Osteoblast (primary cell): Measurements from ENCODE around the gene WWC1. TPM values are rescaled to one million over a fixed set of nuclear protein-coding genes. Genes with fewer than 3 reads are reported as not detected.

Experiments used
- DNase-seq: peaks from one replicate; pipeline ENCODE4 v3.0.0; 2011; ENCODE audit warnings: low spot score, mixed read lengths; ENCODE audit not compliant: insufficient read length; ENCODE audit errors: missing footprints
- H2AFZ ChIP-seq: 2 replicates; pipeline ENCODE4 v1.6.0; 2011; ENCODE audit warnings: mild to moderate bottlenecking, low read length
- H3K27ac ChIP-seq: 2 replicates; pipeline ENCODE4 v1.5.1; 2011; ENCODE audit warnings: mild to moderate bottlenecking, low read depth, low read length, moderate library complexity
- H3K27me3 ChIP-seq: 2 replicates; pipeline ENCODE4 v1.6.0; 2012; ENCODE audit warnings: mild to moderate bottlenecking, control low read depth, inconsistent platforms, low read length, moderate library complexity; ENCODE audit not compliant: insufficient read depth
- H3K36me3 ChIP-seq: 2 replicates; pipeline ENCODE4 v1.5.1; 2011; ENCODE audit warnings: mild to moderate bottlenecking, low read length, control low read depth, moderate library complexity; ENCODE audit not compliant: insufficient read depth
- H3K4me1 ChIP-seq: 2 replicates; pipeline ENCODE4 v1.5.1; 2011; ENCODE audit warnings: mild to moderate bottlenecking, low read length, control low read depth, moderate library complexity; ENCODE audit not compliant: insufficient read depth
- H3K4me2 ChIP-seq: 2 replicates; pipeline ENCODE4 v1.6.0; 2011; ENCODE audit warnings: mild to moderate bottlenecking, low read length; ENCODE audit not compliant: insufficient read depth
- H3K4me3 ChIP-seq: fragments of 200-600 bp; sonication (generic); 3 replicates; pipeline ENCODE4 v1.5.1; 2012; ENCODE audit warnings: mild to moderate bottlenecking, low read length, inconsistent platforms; ENCODE audit not compliant: insufficient read depth
- H3K79me2 ChIP-seq: 2 replicates; pipeline ENCODE4 v1.6.0; 2012; ENCODE audit warnings: mild to moderate bottlenecking, low read length, control low read depth, inconsistent platforms; ENCODE audit not compliant: insufficient read depth
- H3K9me3 ChIP-seq: 2 replicates; pipeline ENCODE4 v1.5.1; 2011; ENCODE audit warnings: low read depth, low read length, control low read depth
- H4K20me1 ChIP-seq: 2 replicates; pipeline ENCODE4 v1.6.0; 2012; ENCODE audit warnings: mild to moderate bottlenecking, low read length, control low read depth; ENCODE audit not compliant: insufficient read depth
- CTCF ChIP-seq: IDR thresholded peaks from 2 replicates; pipeline ENCODE4 v1.5.1; 2011; ENCODE audit warnings: mild to moderate bottlenecking, low read depth, low read length, moderate library complexity; ENCODE audit errors: extremely low read depth
- total RNA-seq: library from RNA; depleted of rRNA; stranded (reverse); fragments of >200 nt; gene quantifications from 2 replicates; pipeline ENCODE4 v1.2.3, GENCODE V29; 2012

Gene WWC1
- total RNA-seq, 1 donor, result 1.4 TPM

DNA sequence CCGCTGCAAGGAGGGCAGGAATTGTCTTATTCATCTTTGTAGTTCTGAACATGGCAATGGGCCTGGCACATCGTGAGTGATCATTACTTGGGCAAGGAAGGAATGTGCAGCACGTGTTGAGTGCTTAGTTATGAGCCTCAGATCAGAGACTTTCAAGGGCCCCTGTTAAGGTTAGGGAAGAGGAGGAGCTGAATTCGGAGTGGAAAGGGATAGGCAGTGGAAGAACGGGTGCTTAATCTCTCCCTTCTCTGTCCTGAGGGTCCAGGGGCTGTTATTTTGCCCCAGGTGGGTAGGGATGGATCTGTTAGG, 135.4 kb downstream of the WWC1 start:
- H3K4me1 ChIP-seq, result peaks cover 10% of the 10 kb centered on the region
- no peaks in the 10 kb centered on the region for H3K79me2 ChIP-seq
- no peak overlapping the region for H3K4me2 ChIP-seq
- no peak overlapping the region for H3K27ac ChIP-seq
- no peak overlapping the region for H2AFZ ChIP-seq
- H3K27me3 ChIP-seq, result no peaks in the 10 kb centered on the region
- H3K36me3 ChIP-seq, result no peaks in the 10 kb centered on the region
- H3K4me3 ChIP-seq, result no peak overlapping the region
- no peak for TF ChIP-seq CTCF
- no peaks in the 10 kb centered on the region for H3K9me3 ChIP-seq
- no peaks in the 10 kb centered on the region for H4K20me1 ChIP-seq
- DNase-seq, result no peak

DNA sequence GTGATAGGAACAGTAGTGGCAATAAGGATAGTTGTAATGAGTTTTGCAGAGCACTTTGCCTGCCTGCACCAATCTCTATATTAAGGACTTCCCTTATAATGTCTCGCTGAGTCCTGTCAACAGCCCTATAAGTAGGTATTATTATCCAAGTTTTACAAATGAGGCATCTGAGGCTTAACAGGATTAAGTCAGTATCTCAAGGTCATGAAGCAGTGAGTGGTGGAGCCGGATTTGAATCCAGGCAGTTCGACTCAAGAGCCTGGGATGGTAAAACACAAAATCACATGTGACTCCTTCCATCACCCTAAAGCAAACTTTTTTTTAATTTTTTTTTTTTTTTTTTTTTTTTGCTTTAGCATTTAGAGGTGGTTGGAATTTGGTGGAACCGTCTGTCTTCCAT, 135.8 kb downstream of the WWC1 start:
- Histone ChIP-seq H3K36me3 (no peaks in the 10 kb centered on the region), H3K4me1 (peaks cover 10% of the 10 kb centered on the region), H3K79me2 (no peaks in the 10 kb centered on the region), H3K27me3 (no peaks in the 10 kb centered on the region), H3K4me3 (no peak overlapping the region), H2AFZ (no peak overlapping the region), H4K20me1 (no peaks in the 10 kb centered on the region), H3K9me3 (no peaks in the 10 kb centered on the region), H3K27ac (no peak overlapping the region), H3K4me2 (no peak overlapping the region)
- DNase-seq, result peak; percentile 37
- no peak for TF ChIP-seq CTCF

GRCh38 chr5:168428552-168428951, 137.1 kb downstream of the WWC1 start:
- H3K79me2 ChIP-seq, result no peaks in the 10 kb centered on the region
- H3K4me1 ChIP-seq, result peaks cover 10% of the 10 kb centered on the region
- H3K27me3 ChIP-seq, result no peaks in the 10 kb centered on the region
- H3K4me3 ChIP-seq, result no peak overlapping the region
- no peak overlapping the region for H3K4me2 ChIP-seq
- no peaks in the 10 kb centered on the region for H4K20me1 ChIP-seq
- no peak overlapping the region for H2AFZ ChIP-seq
- no peak overlapping the region for H3K27ac ChIP-seq
- no peak for TF ChIP-seq CTCF
- DNase-seq, result no peak
- H3K36me3 ChIP-seq, result no peaks in the 10 kb centered on the region
- H3K9me3 ChIP-seq, result no peaks in the 10 kb centered on the region

GRCh38 chr5:168430296-168430695, 138.9 kb downstream of the WWC1 start:
- Histone ChIP-seq H3K4me1 (peaks cover 11% of the 10 kb centered on the region), H3K27ac (no peak overlapping the region), H3K4me3 (no peak overlapping the region), H2AFZ (no peak overlapping the region), H3K27me3 (no peaks in the 10 kb centered on the region), H3K79me2 (no peaks in the 10 kb centered on the region), H4K20me1 (no peaks in the 10 kb centered on the region), H3K9me3 (no peaks in the 10 kb centered on the region), H3K4me2 (no peak overlapping the region), H3K36me3 (no peaks in the 10 kb centered on the region)
- no peak for DNase-seq
- TF ChIP-seq CTCF, result no peak
